GOT3 (cell line): ENCODE data around the gene ACTG1.

Experiments used
- DNase-seq: peaks from one replicate; lab custom pipeline; 2025; ENCODE audit warnings: mixed read lengths; lab: John Stamatoyannopoulos, UW

The ACTG1 gene

DNA sequence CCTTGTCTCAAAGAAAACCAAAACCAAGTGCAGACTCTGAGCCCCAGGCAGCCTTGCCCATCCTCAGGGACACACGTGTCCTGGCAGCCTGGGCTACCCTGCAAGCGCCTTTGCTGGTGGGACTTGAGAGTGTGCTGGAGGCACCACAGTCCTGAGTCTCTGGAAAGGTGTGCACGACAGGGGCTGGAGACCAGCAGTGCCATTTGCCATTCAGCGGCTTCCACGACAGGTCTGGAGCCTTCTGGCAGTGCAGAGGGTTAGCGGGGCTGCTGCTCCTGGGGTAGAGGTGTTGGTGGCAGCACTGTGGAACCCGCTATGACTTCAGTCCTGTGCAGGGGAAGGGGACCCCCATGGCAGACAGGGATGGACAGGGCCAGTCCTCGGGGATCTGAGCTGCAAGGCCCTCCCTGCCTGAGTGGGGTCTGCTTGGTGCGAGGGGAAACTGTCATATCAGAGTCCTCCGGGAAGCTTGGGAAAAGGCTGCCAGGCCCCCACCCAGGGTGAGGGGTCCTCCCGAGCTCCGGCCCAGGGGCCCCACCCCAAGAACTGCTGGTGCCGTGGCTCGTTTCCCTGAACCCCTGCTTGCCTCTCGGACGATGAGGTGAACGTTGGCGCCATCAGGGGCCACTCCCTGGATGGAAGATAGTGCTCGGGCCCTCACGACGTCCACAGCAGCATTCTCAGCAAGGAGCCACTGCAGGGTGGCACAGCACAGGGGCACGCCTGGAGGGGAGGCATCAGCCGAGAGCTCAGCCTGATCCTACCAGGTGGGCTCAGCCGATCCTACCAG, 32.8 kb upstream of the ACTG1 start:
- DNase-seq = no peak

GRCh38 chr17:81544281-81544974, 31.8 kb upstream of the ACTG1 start:
- no peak for DNase-seq

DNA sequence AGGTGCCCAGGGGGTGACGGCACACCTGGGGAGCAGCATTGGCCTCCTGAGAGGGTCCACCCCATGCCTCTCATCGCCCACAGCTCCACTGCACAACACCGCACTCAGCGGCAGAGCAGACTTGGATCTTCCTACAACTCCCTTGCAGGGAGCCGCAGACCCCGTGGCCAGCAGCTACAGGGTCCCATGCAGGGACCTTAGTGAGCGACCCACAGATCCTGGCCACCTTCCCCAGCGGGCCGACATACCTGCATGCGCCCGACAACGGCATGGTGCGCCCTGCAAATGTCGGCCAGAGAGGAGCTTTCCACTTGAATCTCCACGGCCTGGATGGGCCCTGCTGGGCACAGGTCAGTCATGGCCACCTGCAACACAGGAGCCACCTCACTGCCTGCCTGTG, 31.2 kb upstream of the ACTG1 start:
- no peak for DNase-seq

- DNase-seq = no peak
Observed at GRCh38 chr17:81543339-81543675, 30.7 kb upstream of the ACTG1 start.

- DNase-seq = no peak
Observed at GRCh38 chr17:81542431-81543338, 30.1 kb upstream of the ACTG1 start.

DNA sequence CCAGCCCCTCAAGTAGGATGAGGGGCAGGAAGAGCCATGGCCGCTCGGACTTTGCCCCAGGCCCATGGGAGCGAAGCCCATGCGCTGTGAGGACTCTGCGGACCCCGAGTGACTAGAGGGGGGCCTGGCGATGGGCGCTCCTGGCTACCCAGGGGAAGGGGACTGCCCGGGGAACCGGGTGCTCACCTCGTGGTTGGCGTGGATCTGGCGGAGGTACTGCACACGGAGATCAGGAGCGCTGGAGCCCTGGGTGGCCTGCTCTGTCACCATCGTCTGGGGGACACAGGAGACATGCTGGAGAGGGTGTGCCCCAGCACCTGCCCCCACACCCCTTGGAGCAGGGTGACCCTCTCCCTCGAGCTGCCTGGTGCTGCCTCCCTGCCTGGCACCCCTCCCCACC, 28.5 kb upstream of the ACTG1 start:
- DNase-seq = no peak

DNA sequence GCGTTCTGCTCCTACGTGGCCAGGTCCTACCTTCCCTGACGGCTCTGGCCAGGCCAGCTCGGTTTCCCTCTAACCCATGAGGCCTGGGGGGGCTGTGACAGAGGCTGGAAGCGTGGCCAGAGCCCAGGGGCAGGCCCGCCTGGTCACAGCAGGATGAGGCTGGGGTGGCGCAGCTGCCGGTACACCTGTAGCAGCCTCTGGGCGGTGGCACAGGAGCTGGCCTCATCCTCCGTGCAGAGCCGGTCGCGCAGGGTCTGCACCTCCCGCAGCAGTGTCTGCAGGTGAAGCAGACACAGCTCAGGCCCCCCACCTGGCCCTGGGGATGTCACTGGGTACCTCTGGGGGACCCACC, 28.1 kb upstream of the ACTG1 start:
- DNase-seq = no peak

DNA sequence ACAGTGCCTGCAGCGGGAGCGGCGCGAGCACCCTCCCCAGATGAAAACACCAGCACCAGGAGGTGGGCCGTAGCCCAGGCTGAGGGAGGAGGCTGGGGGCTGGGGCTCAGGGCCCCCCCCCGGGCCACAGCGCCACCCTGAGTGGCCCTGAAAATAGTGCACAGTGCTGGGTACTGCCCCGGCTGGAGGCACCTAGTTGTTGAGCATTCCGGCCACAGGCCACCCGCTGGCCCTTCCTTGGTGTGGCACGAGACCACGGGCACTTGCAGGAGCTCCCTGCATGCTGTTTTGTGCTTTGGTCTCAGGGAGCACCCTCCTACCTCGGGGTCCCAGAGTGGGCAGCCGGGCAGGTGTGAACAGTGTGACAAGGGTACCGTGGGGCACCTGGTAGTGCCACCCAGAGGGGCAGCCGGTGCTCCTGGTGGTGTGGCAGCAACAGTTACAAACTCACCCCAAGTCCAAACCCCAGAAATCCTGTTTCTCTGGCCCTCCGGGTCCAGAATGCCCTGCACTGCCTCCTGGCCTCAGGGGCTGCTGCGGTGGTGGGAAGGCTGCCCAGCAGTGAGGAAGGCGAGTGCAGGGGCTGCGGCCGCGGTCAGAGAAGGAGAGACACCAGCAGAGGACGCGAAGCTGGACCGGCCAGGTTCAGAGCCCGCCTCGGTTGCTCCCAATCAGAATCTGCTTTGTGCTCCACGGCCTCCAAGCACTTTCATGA, 27.5 kb upstream of the ACTG1 start:
- no peak for DNase-seq

- no peak for DNase-seq
Observed at GRCh38 chr17:81539571-81539900, 26.9 kb upstream of the ACTG1 start.

DNA sequence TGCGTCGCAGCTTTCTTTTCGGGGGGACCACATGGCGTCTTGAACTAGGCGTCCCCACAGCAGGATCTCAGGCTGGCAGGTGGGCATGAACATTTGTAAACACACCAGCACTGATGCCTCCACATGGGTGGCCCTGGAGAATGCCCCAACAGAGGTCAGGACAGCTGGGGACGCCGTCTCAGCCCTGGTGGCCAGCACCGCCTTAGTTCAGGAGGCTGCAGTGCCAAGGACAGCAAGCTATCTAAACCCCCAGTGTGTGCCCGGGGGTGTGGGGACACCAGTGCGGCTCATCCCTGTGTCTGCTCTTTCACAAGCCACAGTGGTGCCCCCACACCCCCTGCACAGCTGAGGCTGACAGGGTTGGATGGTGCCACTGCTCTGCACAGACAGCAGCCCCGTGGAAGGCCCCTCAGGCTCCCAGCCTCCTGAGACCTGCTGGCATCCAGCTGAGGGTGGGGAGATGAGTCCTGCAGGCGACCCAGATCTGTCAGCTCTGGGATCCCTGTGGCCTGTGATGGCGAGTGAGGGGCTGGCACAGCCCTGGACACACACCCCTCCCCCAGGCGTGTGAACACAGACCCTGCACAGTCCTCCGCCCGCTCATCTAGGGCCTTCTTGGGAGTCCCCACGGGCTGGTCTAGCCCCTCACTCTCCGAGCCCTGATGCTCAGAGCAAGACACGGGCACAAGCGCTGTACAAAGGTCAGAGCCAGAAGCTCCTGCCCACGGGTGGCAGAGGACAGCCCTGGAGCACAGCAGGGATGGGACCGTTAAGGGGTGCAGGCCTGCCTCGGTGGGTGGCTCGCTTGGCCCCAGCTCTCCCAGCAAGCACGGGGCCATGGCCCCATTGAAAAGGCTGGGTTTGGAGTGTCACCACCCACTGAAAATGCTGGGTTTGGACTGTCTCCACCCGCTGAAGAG, 26.3 kb upstream of the ACTG1 start:
- no peak for DNase-seq

DNA sequence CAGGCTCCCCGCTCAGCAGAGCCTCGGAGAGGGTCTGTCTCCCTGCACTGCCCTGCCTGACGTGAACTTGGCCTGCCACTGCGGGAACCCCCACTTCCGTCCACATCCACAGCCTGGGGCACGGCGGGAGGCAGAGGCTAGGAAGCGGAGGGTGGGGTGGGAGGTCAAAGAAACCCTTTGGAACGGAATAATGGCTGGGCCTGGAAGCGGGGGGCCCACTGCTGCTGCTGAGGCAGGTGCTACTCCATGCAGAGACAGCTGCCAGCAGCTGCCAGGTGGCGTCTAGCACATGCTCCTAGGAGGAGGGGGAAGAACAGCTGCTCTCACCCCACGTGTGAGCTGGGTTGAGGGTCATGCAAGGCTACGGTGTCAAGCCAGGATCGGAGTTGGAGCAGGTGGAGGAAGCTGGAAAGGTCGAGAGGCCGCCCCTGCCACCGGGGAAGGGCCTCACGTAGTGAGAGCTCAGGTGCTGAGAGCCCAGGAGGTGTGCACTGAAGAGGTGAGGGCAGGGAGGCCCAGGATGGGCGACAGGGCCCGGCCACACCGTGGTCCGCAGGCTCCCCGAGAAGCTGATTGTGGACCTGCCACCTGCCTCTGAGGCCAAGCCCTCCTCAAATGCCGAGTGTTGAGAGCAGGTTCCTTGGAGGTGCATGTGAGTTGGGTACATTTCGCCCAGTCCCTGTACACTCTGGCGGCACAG, 25.4 kb upstream of the ACTG1 start:
- no peak for DNase-seq

DNA sequence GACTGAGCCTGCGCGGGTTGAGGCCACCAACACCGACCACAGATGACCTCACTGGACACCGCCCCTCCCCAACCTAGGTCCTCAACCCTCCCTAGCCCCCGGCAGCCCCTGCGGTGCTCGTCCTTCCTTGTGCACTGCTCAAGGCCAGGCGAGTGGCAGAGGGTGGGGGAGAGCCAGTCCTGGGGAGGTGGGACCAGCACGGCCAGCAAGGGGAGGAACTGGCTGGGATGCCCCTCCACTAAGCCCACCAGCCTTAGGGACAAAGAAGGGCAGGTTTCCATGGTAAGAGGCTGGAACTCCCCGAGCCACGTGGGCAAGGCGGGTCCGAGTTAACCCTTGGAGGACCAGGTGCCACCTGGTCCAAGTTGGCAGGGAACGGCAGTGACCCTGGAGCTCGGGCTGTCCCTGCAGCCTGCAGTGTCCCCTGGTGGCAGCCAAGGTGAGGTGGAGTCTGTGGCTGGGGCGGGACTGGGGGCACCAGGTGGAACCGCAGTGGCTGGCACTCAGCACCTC, 24.8 kb upstream of the ACTG1 start:
- no peak for DNase-seq

GRCh38 chr17:81536299-81537290, 24.0 kb upstream of the ACTG1 start:
- no peak for DNase-seq

DNA sequence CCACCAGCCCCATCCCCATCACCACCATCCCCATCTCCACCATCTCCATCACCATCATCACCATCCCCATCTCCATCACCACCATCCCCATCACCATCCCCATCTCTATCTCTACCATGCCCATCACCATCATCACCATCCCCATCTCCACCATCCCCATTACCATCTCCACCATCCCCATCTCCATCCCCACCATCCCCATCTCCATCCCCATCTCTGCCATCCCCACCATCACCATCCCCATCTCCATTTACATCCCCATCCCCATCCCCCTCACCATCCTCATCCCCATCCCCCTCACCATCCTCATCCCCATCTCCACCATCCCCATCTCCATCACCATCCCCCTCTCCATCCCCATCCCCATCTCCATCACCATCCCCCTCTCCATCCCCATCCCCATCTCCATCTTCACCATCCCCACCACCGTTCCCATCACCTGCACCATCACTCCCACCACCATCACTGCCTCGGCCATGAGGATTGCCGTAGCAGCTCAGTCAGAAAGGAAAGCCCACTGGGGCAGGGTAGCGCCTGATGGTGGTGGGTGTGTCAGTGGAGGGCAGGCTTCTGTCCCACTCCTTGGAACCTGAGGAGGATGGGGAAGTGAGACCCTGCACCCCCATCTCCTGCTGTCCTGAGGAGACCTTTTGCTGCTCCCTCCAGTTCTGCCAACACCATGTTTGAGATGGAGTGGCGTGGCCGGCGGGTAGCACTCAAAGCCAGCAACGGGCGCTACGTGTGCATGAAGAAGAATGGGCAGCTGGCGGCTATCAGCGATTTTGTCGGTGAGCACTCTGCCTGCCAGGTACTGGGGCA, 23.1 kb upstream of the ACTG1 start:
- no peak for DNase-seq

GRCh38 chr17:81535007-81535328, 22.4 kb upstream of the ACTG1 start:
- DNase-seq = no peak

GRCh38 chr17:81534157-81535006, 21.8 kb upstream of the ACTG1 start:
- no peak for DNase-seq

DNA sequence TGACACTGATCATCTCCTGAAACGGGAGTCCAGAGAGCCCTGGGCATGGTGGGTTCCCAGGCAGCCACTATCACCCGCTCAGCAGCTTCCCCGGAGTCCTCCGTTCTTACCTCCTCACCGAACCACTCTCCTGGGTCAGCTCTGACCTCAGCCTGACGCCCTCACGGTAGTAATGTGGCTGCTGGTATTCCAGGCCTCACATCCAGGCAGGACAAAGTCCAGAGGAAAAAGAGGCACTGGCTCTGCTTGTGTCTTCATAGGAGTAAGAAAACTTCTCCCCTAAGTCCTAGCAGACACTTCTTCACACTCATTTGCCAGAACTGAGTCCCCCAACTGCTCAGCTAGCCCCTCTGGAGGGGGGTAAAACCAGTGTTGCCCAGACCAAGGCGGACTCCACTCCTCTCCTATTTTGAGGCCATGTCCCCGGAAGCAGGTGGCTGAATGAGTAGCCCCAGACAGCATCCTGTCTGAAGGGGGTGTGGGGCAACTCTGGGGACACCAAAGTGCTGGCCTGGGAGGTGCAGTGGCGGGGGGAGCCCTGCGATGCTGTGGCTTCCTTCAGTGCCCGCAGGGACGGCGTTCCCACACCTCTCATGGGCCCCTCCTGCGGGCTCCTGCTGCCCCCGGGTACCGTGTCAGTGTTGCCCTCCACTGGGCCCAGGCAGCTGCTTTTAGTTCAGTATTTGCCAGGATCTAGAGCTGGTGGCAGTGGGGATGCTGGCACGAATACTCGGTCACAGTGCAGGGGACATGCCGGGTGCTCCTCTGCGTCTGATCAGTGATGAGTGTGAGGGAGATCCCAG, 20.9 kb upstream of the ACTG1 start:
- DNase-seq = no peak
